CD4-positive, alpha-beta T cell (primary cell): ENCODE results near the gene TAS2R10. TPM values are rescaled to one million over a fixed set of nuclear protein-coding genes. Genes with fewer than 3 reads are reported as not detected.

Experiments
- ATAC-seq: fragments of 200-7000 bp; cut with Tn5 transposase; one replicate; pipeline ENCODE4 v1.10.0; 2022; ENCODE audit warnings: mild to moderate bottlenecking; ENCODE audit not compliant: poor library complexity
- CTCF ChIA-PET: fragments of 350-600 bp; sonication (Branson Sonifier 250); formaldehyde crosslinking; loops from one replicate; lab custom pipeline; 2021; ENCODE audit warnings: antibody characterized with exemption, inconsistent platforms; lab: Charles Lee
- POLR2A ChIA-PET: fragments of 350-600 bp; sonication (Branson Sonifier 250); formaldehyde crosslinking; loops from one replicate; lab custom pipeline; 2021; ENCODE audit warnings: antibody characterized with exemption, inconsistent platforms; lab: Charles Lee
- DNase-seq, 14 experiments: peaks; one replicate each; pipeline ENCODE4 v3.0.0-alpha.2; 2013 to 2020; ENCODE audit warnings: mixed read lengths in 2 of 14
- H3K27ac ChIP-seq, 2 donors: one replicate each; pipeline versions ENCODE4 v1.5.1 to v1.7.0; 2013; ENCODE audit warnings: low read length in 2 of 2, low read depth in 1 of 2, mild to moderate bottlenecking in 1 of 2
- H3K27me3 ChIP-seq, 2 experiments: 1 replicate in 1 of 2; 2 replicates in 1 of 2; pipeline versions ENCODE4 v1.6.1 to v1.7.0; 2013; ENCODE audit warnings: low read length in 2 of 2, control low read depth in 1 of 2, mild to moderate bottlenecking in 1 of 2, moderate library complexity in 1 of 2; ENCODE audit not compliant: insufficient read depth in 2 of 2, control insufficient read depth in 1 of 2
- H3K36me3 ChIP-seq: one replicate; pipeline ENCODE4 v1.6.1; 2013; ENCODE audit warnings: low read length, control low read depth; ENCODE audit not compliant: insufficient read depth
- H3K4me1 ChIP-seq: one replicate; pipeline ENCODE4 v1.6.1; 2013; ENCODE audit warnings: low read length, control low read depth; ENCODE audit not compliant: insufficient read depth
- H3K4me3 ChIP-seq: one replicate; pipeline ENCODE4 v1.5.1; 2013; ENCODE audit warnings: mild to moderate bottlenecking, low read length, moderate library complexity
- H3K9me3 ChIP-seq, 2 experiments: 1 replicate in 1 of 2; 2 replicates in 1 of 2; pipeline versions ENCODE4 v1.6.1 to v1.7.0; 2013; ENCODE audit warnings: low read length in 2 of 2, mild to moderate bottlenecking in 2 of 2, control low read depth in 1 of 2, moderate library complexity in 1 of 2; ENCODE audit not compliant: control insufficient read depth in 1 of 2, insufficient read depth in 1 of 2
- H3K27ac Mint-ChIP-seq: one replicate; pipeline ENCODE4 v1.8.0; 2020; ENCODE audit warnings: mixed read lengths
- H3K27me3 Mint-ChIP-seq: one replicate; pipeline ENCODE4 v1.8.0; 2021; ENCODE audit warnings: mixed read lengths
- H3K36me3 Mint-ChIP-seq: one replicate; pipeline ENCODE4 v1.8.0; 2021; ENCODE audit warnings: low read depth, mixed read lengths
- H3K4me1 Mint-ChIP-seq: one replicate; pipeline ENCODE4 v1.8.0; 2021; ENCODE audit warnings: low read depth, mixed read lengths
- H3K4me3 Mint-ChIP-seq: one replicate; pipeline ENCODE4 v1.8.0; 2020; ENCODE audit warnings: mild to moderate bottlenecking, mixed read lengths
- H3K9me3 Mint-ChIP-seq: one replicate; pipeline ENCODE4 v1.8.0; 2020; ENCODE audit warnings: mixed read lengths
- CTCF ChIP-seq: fragments of 200-600 bp; IDR thresholded peaks from one replicate; pipeline ENCODE4 v1.8.0; 2022; ENCODE audit warnings: antibody characterized with exemption, mild to moderate bottlenecking
- intact Hi-C, 2 experiments: fragments of 100-400 bp; cut with DNase I in 1 of 2; cut with micrococcal nuclease in 1 of 2; formaldehyde crosslinking; loops; one replicate each; pipeline versions ENCODE4 v1.15.1 to v1.9.0; 2023 to 2025; cut with DNase I, micrococcal nuclease
- total RNA-seq, 174 experiments: library from RNA in 2 of 174; stranded (reverse) in 2 of 174; gene quantifications; one replicate each; pipeline ENCODE4 v1.2.3 and lab custom pipeline; 2021 to 2026

The TAS2R10 gene
- total RNA-seq, 2 experiments from 2014 or later = not detected

- peaks cover 68% of the 10 kb centered on the region for H3K36me3 Mint-ChIP-seq
- H3K9me3 Mint-ChIP-seq = peaks cover 20% of the 10 kb centered on the region
- peaks cover 6% of the 10 kb centered on the region for H3K36me3 ChIP-seq
- no peak overlapping the region for H3K4me3 Mint-ChIP-seq
- ChIA-PET CTCF (no interaction called here), POLR2A (no interaction called here)
- no peaks in the 10 kb centered on the region for H3K27me3 Mint-ChIP-seq
- H3K4me3 ChIP-seq = no peak overlapping the region
- DNase-seq (no peak), ATAC-seq (no peak)
- H3K27ac Mint-ChIP-seq = no peak overlapping the region
- peaks cover 15 to 24% of the 10 kb centered on the region in 2 experiments for H3K9me3 ChIP-seq
- no peak overlapping the region for H3K27ac ChIP-seq
- H3K4me1 Mint-ChIP-seq = peaks cover 52% of the 10 kb centered on the region
- no peak for TF ChIP-seq CTCF
- H3K27me3 ChIP-seq = no peaks in the 10 kb centered on the region
- intact Hi-C loops = no loop called here
- peaks cover 21% of the 10 kb centered on the region for H3K4me1 ChIP-seq
These were observed 27.6 kb upstream of the TAS2R10 start for GRCh38 chr12:10853776-10854175.

- POLR2A ChIA-PET = interaction anchor here (0.6 to 1.5 kb wide), 2 partner anchors 14 to 319 kb away, joined by 3 read pairs; partner anchors contain the start of gene SMIM10L1
- H3K4me3 Mint-ChIP-seq = peak overlapping the region; percentile 7
- peaks cover 68% of the 10 kb centered on the region for H3K36me3 Mint-ChIP-seq
- DNase-seq (peak in 1 of 14 experiments; percentile 29), ATAC-seq (peak; percentile 25)
- intact Hi-C loops = no loop called here
- no peaks in the 10 kb centered on the region for H3K27me3 ChIP-seq
- H3K27me3 Mint-ChIP-seq = no peaks in the 10 kb centered on the region
- H3K9me3 Mint-ChIP-seq = peaks cover 7% of the 10 kb centered on the region
- H3K4me1 Mint-ChIP-seq = peaks cover 52% of the 10 kb centered on the region
- H3K27ac ChIP-seq = no peak overlapping the region
- CTCF ChIA-PET = no interaction called here
- no peak for TF ChIP-seq CTCF
- peak overlapping the region; percentile 10 for H3K27ac Mint-ChIP-seq
- H3K4me1 ChIP-seq = peaks cover 21% of the 10 kb centered on the region
- H3K36me3 ChIP-seq = peaks cover 3% of the 10 kb centered on the region
- no peak overlapping the region for H3K4me3 ChIP-seq
- H3K9me3 ChIP-seq = peaks cover 7 to 11% of the 10 kb centered on the region in 2 experiments
These were observed 25.2 kb upstream of the TAS2R10 start for GRCh38 chr12:10851243-10851858.

- Histone ChIP-seq H3K4me1 (peaks cover 21% of the 10 kb centered on the region), H3K36me3 (peaks cover 3% of the 10 kb centered on the region), H3K9me3 (peaks cover 0 to 5% of the 10 kb centered on the region in 2 experiments), H3K27ac (no peak within 1 kb of the TSS), H3K27me3 (no peaks in the 10 kb centered on the region), H3K4me3 (no peak within 1 kb of the TSS)
- H3K9me3 Mint-ChIP-seq = no peaks in the 10 kb centered on the region
- peaks cover 70% of the 10 kb centered on the region for H3K36me3 Mint-ChIP-seq
- TF ChIP-seq CTCF = no peak
- no peak within 1 kb of the TSS for H3K4me3 Mint-ChIP-seq
- peaks cover 46% of the 10 kb centered on the region for H3K4me1 Mint-ChIP-seq
- H3K27ac Mint-ChIP-seq = no peak within 1 kb of the TSS
- intact Hi-C loops = no loop called here
- ChIA-PET CTCF (no interaction called here), POLR2A (no interaction called here)
- no peaks in the 10 kb centered on the region for H3K27me3 Mint-ChIP-seq
- peak in 3 of 14 experiments; percentile 9 to 73 (median 11) for DNase-seq
- ATAC-seq = peak; percentile 73
These were observed 23.3 kb upstream of the TAS2R10 start, which contains the start of gene PRR4 for GRCh38 chr12:10849425-10849878. TSS of gene PRR4 (minus strand) at chr12:10849475. CDS start at chr12:10849437, 38 bp downstream.
